ENCODE results near the gene USP25.

USP25 gene

DNA sequence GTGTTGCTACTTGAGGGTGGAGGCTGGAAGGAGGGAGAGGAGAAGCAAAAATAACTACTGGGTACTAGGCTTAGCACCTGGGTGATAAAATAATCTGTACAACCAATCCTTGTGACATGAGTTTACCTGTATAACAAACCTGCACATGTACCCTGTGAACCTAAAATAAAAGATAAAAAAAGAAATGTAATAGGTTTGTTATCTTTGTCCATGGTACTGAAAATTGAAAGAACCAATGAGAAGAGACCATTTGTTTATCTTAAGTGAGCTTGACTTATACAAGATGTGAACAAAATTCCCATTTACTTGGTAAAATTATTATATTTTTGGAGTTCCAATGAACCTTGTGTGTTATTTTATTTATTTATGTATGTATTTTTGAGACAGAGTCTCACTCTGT is 11.1 kb upstream of the USP25 start:
- Histone ChIP-seq H2AFZ (no peak overlapping the region), H3K9me3 (ENCODE audit: control insufficient read depth, low read length) (no peaks in the 10 kb centered on the region), H3K79me2 (no peaks in the 10 kb centered on the region), H3K4me3 (ENCODE audit: low read depth, low read length) (no peak overlapping the region), H3K36me3 (ENCODE audit: control insufficient read depth, insufficient read depth, low read length) (no peaks in the 10 kb centered on the region), H3K4me2 (ENCODE audit: low read length) (no peak overlapping the region), H3K27ac (no peak overlapping the region), H3K27me3 (ENCODE audit: control insufficient read depth, insufficient read depth, low read length) (no peaks in the 10 kb centered on the region), H3K9ac (no peak overlapping the region), H3K4me1 (no peaks in the 10 kb centered on the region)
- TF ChIP-seq, protein P1, sequence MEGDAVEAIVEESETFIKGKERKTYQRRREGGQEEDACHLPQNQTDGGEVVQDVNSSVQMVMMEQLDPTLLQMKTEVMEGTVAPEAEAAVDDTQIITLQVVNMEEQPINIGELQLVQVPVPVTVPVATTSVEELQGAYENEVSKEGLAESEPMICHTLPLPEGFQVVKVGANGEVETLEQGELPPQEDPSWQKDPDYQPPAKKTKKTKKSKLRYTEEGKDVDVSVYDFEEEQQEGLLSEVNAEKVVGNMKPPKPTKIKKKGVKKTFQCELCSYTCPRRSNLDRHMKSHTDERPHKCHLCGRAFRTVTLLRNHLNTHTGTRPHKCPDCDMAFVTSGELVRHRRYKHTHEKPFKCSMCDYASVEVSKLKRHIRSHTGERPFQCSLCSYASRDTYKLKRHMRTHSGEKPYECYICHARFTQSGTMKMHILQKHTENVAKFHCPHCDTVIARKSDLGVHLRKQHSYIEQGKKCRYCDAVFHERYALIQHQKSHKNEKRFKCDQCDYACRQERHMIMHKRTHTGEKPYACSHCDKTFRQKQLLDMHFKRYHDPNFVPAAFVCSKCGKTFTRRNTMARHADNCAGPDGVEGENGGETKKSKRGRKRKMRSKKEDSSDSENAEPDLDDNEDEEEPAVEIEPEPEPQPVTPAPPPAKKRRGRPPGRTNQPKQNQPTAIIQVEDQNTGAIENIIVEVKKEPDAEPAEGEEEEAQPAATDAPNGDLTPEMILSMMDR (IDR thresholded peaks at IDR 0.05) = no peak

DNA sequence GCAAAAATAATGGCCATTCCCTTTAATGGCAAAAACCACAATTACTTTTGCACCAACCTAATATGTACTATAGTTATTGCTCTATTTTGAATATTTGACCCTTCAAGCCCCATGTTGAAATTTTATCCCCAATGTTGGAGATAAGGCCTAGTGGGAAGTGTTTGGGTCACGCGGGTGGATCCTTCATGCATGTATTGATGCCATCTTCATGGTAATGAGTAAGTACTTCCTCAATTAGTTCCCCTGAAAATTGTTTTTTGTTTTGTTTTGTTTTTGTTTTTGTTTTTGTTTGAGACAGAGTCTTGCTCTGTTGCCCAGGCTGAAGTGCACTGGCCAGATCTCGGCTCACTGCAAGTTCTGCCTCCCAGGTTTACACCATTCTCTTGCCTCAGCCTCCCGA is 9.8 kb upstream of the USP25 start:
- Histone ChIP-seq H3K4me3 (ENCODE audit: low read depth, low read length) (no peak overlapping the region), H3K4me1 (no peaks in the 10 kb centered on the region), H3K36me3 (ENCODE audit: control insufficient read depth, insufficient read depth, low read length) (no peaks in the 10 kb centered on the region), H3K27ac (no peak overlapping the region), H3K9ac (no peak overlapping the region), H3K27me3 (ENCODE audit: control insufficient read depth, insufficient read depth, low read length) (no peaks in the 10 kb centered on the region), H3K9me3 (ENCODE audit: control insufficient read depth, low read length) (no peaks in the 10 kb centered on the region), H3K79me2 (no peaks in the 10 kb centered on the region), H2AFZ (no peak overlapping the region), H3K4me2 (ENCODE audit: low read length) (no peak overlapping the region)
- TF ChIP-seq, protein P1 (IDR thresholded peaks at IDR 0.05) = no peak

DNA sequence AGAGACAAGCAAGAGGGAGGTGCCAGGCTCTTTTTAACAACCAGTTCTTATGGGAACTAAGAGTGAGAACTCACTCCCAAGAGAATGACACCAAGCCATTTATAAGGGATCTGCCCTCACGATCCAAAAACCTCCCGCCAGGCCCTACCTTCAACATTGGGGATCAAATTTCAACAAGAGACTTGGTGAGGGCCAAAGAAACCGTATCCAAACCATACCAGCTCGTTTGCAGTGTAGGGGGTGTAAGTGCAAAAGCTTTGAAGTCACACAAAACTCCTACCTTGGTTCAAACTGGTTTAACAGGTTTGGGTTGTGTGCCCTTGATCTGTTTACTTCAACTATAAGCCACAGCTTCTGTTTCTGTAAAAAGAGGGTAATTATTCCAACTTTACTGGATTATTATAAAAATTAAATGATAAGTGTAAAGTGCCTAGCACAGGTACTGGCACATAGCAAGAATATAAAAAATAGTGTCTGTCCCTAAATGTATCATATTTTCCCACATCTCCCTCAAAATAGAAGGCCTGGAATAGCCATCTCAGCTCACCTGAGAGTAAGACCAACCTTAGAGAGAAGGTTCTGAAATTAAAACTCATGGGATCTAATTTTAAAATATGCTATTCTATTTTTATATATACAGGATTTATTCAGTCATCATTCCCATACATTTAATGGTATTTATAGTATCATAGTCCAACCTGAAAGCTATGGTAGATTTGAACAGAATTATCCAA is 7.0 kb upstream of the USP25 start:
- Histone ChIP-seq H3K4me2 (ENCODE audit: low read length) (no peak overlapping the region), H3K4me3 (ENCODE audit: low read depth, low read length) (no peak overlapping the region), H3K9me3 (ENCODE audit: control insufficient read depth, low read length) (no peaks in the 10 kb centered on the region), H3K4me1 (no peaks in the 10 kb centered on the region), H2AFZ (no peak overlapping the region), H3K9ac (no peak overlapping the region), H3K27me3 (ENCODE audit: control insufficient read depth, insufficient read depth, low read length) (no peaks in the 10 kb centered on the region), H3K79me2 (no peaks in the 10 kb centered on the region), H3K27ac (no peak overlapping the region), H3K36me3 (ENCODE audit: control insufficient read depth, insufficient read depth, low read length) (no peaks in the 10 kb centered on the region)
- TF ChIP-seq, protein P1 (IDR thresholded peaks at IDR 0.05) = no peak

DNA sequence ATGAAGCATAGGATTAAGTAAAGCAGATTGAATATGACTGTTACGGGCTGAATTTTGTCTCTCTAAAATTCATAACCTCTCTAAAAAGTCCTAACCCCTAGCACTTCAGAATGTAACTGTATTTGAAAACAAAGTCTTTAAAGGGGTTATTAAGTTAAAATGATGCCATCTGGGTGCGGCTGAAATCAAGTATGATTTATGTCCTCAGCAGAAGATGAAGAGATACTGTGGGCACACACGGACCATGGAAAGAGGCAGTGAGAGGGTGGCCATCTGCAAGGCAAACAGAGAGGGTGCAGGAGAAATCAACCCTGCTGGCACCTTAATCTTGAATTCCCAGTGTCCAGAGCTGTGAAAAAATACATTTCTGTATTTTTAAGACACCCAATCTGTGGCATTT is 3.8 kb upstream of the USP25 start:
- Histone ChIP-seq H3K27me3 (ENCODE audit: control insufficient read depth, insufficient read depth, low read length) (no peaks in the 10 kb centered on the region), H3K4me3 (ENCODE audit: low read depth, low read length) (no peak overlapping the region), H3K4me1 (no peaks in the 10 kb centered on the region), H3K9me3 (ENCODE audit: control insufficient read depth, low read length) (no peaks in the 10 kb centered on the region), H3K9ac (no peak overlapping the region), H3K4me2 (ENCODE audit: low read length) (no peak overlapping the region), H3K79me2 (no peaks in the 10 kb centered on the region), H3K27ac (no peak overlapping the region), H3K36me3 (ENCODE audit: control insufficient read depth, insufficient read depth, low read length) (no peaks in the 10 kb centered on the region), H2AFZ (no peak overlapping the region)
- TF ChIP-seq, protein P1 (IDR thresholded peaks at IDR 0.05) = no peak

DNA sequence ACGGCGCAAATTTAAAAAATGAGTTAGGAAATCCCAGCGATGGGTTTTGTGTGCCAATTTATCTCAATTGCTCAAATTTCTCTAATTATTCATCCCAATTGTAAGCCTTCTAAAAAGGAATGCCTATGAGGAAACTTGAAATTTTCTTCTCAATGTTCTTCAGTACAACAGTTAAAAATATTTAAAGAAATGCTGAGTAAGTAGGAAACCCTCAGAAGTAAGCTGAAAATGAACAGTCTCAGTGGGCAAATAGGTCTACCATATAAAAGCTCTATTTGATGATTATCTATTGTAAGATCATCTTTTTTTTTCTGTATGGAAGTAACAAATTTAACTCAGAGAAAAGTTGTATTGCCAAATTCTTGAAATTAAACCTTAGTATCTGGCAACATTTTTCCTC is 1.7 kb upstream of the USP25 start:
- H3K36me3 ChIP-seq (ENCODE audit: control insufficient read depth, insufficient read depth, low read length) = no peaks in the 10 kb centered on the region
- TF ChIP-seq, protein P1 (IDR thresholded peaks at IDR 0.05) = no peak
- H2AFZ ChIP-seq = no peak overlapping the region
- H3K9ac ChIP-seq = no peak overlapping the region
- no peaks in the 10 kb centered on the region for H3K9me3 ChIP-seq (ENCODE audit: control insufficient read depth, low read length)
- no peak overlapping the region for H3K4me2 ChIP-seq (ENCODE audit: low read length)
- H3K4me1 ChIP-seq = no peaks in the 10 kb centered on the region
- no peaks in the 10 kb centered on the region for H3K27me3 ChIP-seq (ENCODE audit: control insufficient read depth, insufficient read depth, low read length)
- no peak overlapping the region for H3K27ac ChIP-seq
- H3K79me2 ChIP-seq = no peaks in the 10 kb centered on the region
- H3K4me3 ChIP-seq (ENCODE audit: low read depth, low read length) = no peak overlapping the region
